ENCODE results near the gene SNAI3. TPM values are rescaled to one million over a fixed set of nuclear protein-coding genes. Genes with fewer than 3 reads are reported as not detected.

Gene SNAI3
- total and polyA plus RNA-seq, 2 of the 8 experiments (the other 6 are each of a cell fraction or from before 2014, with no cell fraction given): 8.5 to 13.3 TPM

DNA sequence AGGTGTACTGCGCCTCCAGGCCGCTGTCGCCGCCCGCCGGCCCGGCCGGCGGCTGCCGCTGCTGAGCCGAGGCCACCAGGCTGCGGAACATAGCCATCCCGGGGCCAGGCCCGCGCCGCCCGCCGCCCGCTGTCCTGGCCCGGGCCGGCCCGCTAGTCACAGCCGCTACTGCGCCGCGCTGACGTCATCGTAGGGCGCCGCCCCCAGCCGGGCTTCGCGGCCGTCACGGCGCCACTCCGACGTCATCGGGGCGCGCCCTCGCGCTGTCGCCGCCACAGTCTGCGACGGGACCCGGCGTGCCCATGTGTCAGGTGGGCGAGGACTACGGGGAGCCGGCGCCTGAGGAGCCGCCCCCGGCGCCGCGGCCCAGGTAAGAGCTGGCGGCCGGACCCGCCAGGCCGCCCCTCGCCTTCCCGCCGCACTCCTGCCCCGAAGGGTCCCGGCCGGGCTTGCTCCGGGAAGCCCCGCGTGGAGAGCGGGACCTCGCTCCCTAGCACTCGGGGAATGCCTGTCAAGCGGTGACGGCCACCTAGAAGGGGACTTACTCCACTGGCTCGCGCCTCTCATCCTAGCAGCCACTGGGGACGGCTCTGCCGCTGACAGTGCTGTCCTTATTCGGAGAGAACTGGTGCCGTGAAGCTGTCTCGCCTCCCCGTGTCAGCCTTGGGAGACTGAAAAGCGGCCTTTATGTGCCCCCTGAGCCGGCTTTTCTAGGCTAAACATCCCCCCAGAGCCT is 20.1 kb upstream of the SNAI3 start, which contains the start of the genes CTU2 and RNF166 (continued):
- TF ChIP-seq PHF8 (conservative IDR thresholded peaks at IDR 0.05; ENCODE audit: low read depth, low read length) (peak; percentile 78), POLR2AphosphoS5 (IDR thresholded peaks at IDR 0.05; ENCODE audit: low read depth, low read length) (peak; percentile 29), CEBPB (IDR thresholded peaks at IDR 0.05; ENCODE audit: low read depth, low read length) (no peak), SUZ12 (IDR thresholded peaks at IDR 0.05; ENCODE audit: low read length) (no peak), TAF7 (optimal IDR thresholded peaks at IDR 0.05; ENCODE audit: borderline replicate concordance, low read depth, low read length) (peak; percentile 87), GABPA (IDR thresholded peaks at IDR 0.05; ENCODE audit: borderline replicate concordance, insufficient read depth, low read length) (peak; percentile 58; the same call in 1 of the 2 replicates), KDM1A (IDR thresholded peaks at IDR 0.05; ENCODE audit: borderline replicate concordance, low read length) (no peak), TAF1 (IDR thresholded peaks at IDR 0.05; ENCODE audit: low read depth, low read length) (peak; percentile 56), CHD2 (IDR thresholded peaks at IDR 0.05; ENCODE audit: low read length) (peak; percentile 37; the same call in 1 of the 2 replicates), ZNF274 (IDR thresholded peaks at IDR 0.05; ENCODE audit: borderline replicate concordance, extremely low read depth, low read length) (no peak), POU5F1 (IDR thresholded peaks at IDR 0.05; ENCODE audit: low read depth, low read length) (no peak), BRCA1 (IDR thresholded peaks at IDR 0.05; ENCODE audit: low read depth, low read length) (peak; percentile 62; the same call in 1 of the 2 replicates), YY1 (IDR thresholded peaks at IDR 0.05; ENCODE audit: low read depth, low read length) (0 out of 2 replicates have a peak, but pooled peaks have one; percentile 19), RFX5 (IDR thresholded peaks at IDR 0.05; ENCODE audit: borderline replicate concordance, low read depth, low read length) (no peak), KDM5A (IDR thresholded peaks at IDR 0.05; ENCODE audit: low read length) (peak; percentile 83), GTF2F1 (IDR thresholded peaks at IDR 0.05; ENCODE audit: borderline replicate concordance, low read depth, low read length) (no peak), CTBP2 (IDR thresholded peaks at IDR 0.05; ENCODE audit: borderline replicate concordance, insufficient read depth, insufficient read length, low read length) (no peak)
- TF ChIP-seq, protein P1, sequence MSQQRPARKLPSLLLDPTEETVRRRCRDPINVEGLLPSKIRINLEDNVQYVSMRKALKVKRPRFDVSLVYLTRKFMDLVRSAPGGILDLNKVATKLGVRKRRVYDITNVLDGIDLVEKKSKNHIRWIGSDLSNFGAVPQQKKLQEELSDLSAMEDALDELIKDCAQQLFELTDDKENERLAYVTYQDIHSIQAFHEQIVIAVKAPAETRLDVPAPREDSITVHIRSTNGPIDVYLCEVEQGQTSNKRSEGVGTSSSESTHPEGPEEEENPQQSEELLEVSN (IDR thresholded peaks at IDR 0.05): no peak; the same call in 1 of the 2 replicates
- TF ChIP-seq, protein P2, sequence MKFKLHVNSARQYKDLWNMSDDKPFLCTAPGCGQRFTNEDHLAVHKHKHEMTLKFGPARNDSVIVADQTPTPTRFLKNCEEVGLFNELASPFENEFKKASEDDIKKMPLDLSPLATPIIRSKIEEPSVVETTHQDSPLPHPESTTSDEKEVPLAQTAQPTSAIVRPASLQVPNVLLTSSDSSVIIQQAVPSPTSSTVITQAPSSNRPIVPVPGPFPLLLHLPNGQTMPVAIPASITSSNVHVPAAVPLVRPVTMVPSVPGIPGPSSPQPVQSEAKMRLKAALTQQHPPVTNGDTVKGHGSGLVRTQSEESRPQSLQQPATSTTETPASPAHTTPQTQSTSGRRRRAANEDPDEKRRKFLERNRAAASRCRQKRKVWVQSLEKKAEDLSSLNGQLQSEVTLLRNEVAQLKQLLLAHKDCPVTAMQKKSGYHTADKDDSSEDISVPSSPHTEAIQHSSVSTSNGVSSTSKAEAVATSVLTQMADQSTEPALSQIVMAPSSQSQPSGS (IDR thresholded peaks at IDR 0.05; ENCODE audit: low read length): 0 out of 2 replicates have a peak, but pooled peaks have one; percentile 37
- TF ChIP-seq, protein P3, sequence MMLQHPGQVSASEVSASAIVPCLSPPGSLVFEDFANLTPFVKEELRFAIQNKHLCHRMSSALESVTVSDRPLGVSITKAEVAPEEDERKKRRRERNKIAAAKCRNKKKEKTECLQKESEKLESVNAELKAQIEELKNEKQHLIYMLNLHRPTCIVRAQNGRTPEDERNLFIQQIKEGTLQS (IDR thresholded peaks at IDR 0.05; ENCODE audit: insufficient read depth, low read depth, low read length): peak; percentile 98
- TF ChIP-seq, protein P4, sequence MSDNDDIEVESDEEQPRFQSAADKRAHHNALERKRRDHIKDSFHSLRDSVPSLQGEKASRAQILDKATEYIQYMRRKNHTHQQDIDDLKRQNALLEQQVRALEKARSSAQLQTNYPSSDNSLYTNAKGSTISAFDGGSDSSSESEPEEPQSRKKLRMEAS (IDR thresholded peaks at IDR 0.05): peak; percentile 96

Measured in H1 (cell line).